ENCODE measurements around the gene CRYZL1.
"Not testable (repeated sequence)": the region's sequence is repeated elsewhere in the genome, so short reads cannot be mapped to it uniquely, and the experiment has no call there.

The CRYZL1 gene

GRCh38 chr21:33619726-33620125 lies 21.8 kb downstream of the CRYZL1 start:
- TF ChIP-seq TOX (CRISPR knock-in tag; IDR thresholded peaks at IDR 0.05; ENCODE audit: borderline replicate concordance) (no peak), BACH2 (CRISPR knock-in tag; IDR thresholded peaks at IDR 0.05; ENCODE audit: borderline replicate concordance) (no peak), SNAI2 (CRISPR knock-in tag; IDR thresholded peaks at IDR 0.05) (no peak), ARNTL (CRISPR knock-in tag; IDR thresholded peaks at IDR 0.05; ENCODE audit: borderline replicate concordance, low read depth) (no peak), CSRNP3 (CRISPR knock-in tag; IDR thresholded peaks at IDR 0.05) (no peak), TCF4 (CRISPR knock-in tag; IDR thresholded peaks at IDR 0.05; ENCODE audit: borderline replicate concordance) (no peak), POU6F1 (CRISPR knock-in tag; IDR thresholded peaks at IDR 0.05; ENCODE audit: borderline replicate concordance, low read depth) (no peak), ZFP30 (CRISPR knock-in tag; IDR thresholded peaks at IDR 0.05) (no peak), PATZ1 (CRISPR knock-in tag; IDR thresholded peaks at IDR 0.05; ENCODE audit: borderline replicate concordance) (no peak), ZNF8 (CRISPR knock-in tag; IDR thresholded peaks at IDR 0.05) (no peak), TSHZ2 (CRISPR knock-in tag; IDR thresholded peaks at IDR 0.05) (no peak)
- no peak for ATAC-seq

GRCh38 chr21:33618407-33618806 lies 23.1 kb downstream of the CRYZL1 start:
- TF ChIP-seq CSRNP3 (CRISPR knock-in tag; IDR thresholded peaks at IDR 0.05) (no peak), RARB (CRISPR knock-in tag; IDR thresholded peaks at IDR 0.05) (no peak), PATZ1 (CRISPR knock-in tag; IDR thresholded peaks at IDR 0.05; ENCODE audit: borderline replicate concordance) (no peak), PPARA (CRISPR knock-in tag; IDR thresholded peaks at IDR 0.05; ENCODE audit: borderline replicate concordance) (no peak), ZNF8 (CRISPR knock-in tag; IDR thresholded peaks at IDR 0.05) (no peak), ZC3H10 (CRISPR knock-in tag; IDR thresholded peaks at IDR 0.05) (no peak), TOX (CRISPR knock-in tag; IDR thresholded peaks at IDR 0.05; ENCODE audit: borderline replicate concordance) (no peak), CSDC2 (CRISPR knock-in tag; IDR thresholded peaks at IDR 0.05) (no peak), BACH2 (CRISPR knock-in tag; IDR thresholded peaks at IDR 0.05; ENCODE audit: borderline replicate concordance) (no peak), ISL1 (CRISPR knock-in tag; IDR thresholded peaks at IDR 0.05) (no peak), POU6F1 (CRISPR knock-in tag; IDR thresholded peaks at IDR 0.05; ENCODE audit: borderline replicate concordance, low read depth) (no peak), SNAI2 (CRISPR knock-in tag; IDR thresholded peaks at IDR 0.05) (no peak), ZFP3 (CRISPR knock-in tag; IDR thresholded peaks at IDR 0.05) (no peak), GLIS3 (CRISPR knock-in tag; IDR thresholded peaks at IDR 0.05) (no peak), TSHZ2 (CRISPR knock-in tag; IDR thresholded peaks at IDR 0.05) (no peak), TCF4 (CRISPR knock-in tag; IDR thresholded peaks at IDR 0.05; ENCODE audit: borderline replicate concordance) (no peak), ARNTL (CRISPR knock-in tag; IDR thresholded peaks at IDR 0.05; ENCODE audit: borderline replicate concordance, low read depth) (no peak)
- no peak for ATAC-seq

GRCh38 chr21:33617565-33617964 lies 24.0 kb downstream of the CRYZL1 start:
- ATAC-seq: not testable (repeated sequence)
